PC-9 (cell line): ENCODE data around the gene SEC14L1. TPM values are rescaled to one million over a fixed set of nuclear protein-coding genes. Genes with fewer than 3 reads are reported as not detected.
A peak's percentile ranks its signal among the peaks of the same experiment; 100 is the strongest.

Experiments
- BruUV-seq: library from RNA; stranded (reverse); fragments of 400-500 nt; replicated peaks from 2 replicates; lab custom pipeline; 2021; lab: Mats Ljungman, UMichigan
- CTCF ChIA-PET: fragments of 300-600 bp; sonication (Branson Sonifier 250); formaldehyde crosslinking; loops from one replicate; lab custom pipeline; 2022; ENCODE audit warnings: antibody characterized with exemption; lab: Charles Lee
- POLR2A ChIA-PET: fragments of 300-600 bp; sonication (Branson Sonifier 250); formaldehyde crosslinking; loops from one replicate; lab custom pipeline; 2022; ENCODE audit warnings: antibody characterized with exemption; ENCODE audit not compliant: unreplicated experiment; lab: Charles Lee
- DNase-seq, 2 experiments: peaks; one replicate each; pipeline versions ENCODE4 v3.0.0 to v3.0.0-alpha.2; 2015 to 2022; ENCODE audit warnings: mixed read lengths in 1 of 2
- H2AFZ ChIP-seq: fragments of 200-600 bp; sonication (generic); 2 replicates; pipeline ENCODE4 v1.8.1; 2017; ENCODE audit warnings: antibody characterized with exemption
- H3F3A ChIP-seq: fragments of 200-600 bp; sonication (generic); 2 replicates; pipeline ENCODE4 v1.8.1; 2017; ENCODE audit warnings: antibody characterized with exemption, mild to moderate bottlenecking, low read depth; ENCODE audit not compliant: insufficient read depth
- H3K27ac ChIP-seq: fragments of 200-600 bp; sonication (generic); 2 replicates; pipeline ENCODE4 v1.6.1; 2016; ENCODE audit warnings: mixed run types
- H3K27me3 ChIP-seq: fragments of 200-600 bp; sonication (generic); 2 replicates; pipeline ENCODE4 v1.6.1; 2016; ENCODE audit warnings: low read depth, mixed run types; ENCODE audit not compliant: insufficient read depth
- H3K36me3 ChIP-seq: fragments of 200-600 bp; sonication (generic); 2 replicates; pipeline ENCODE4 v1.6.1; 2016; ENCODE audit warnings: low read depth, mixed run types
- H3K4me1 ChIP-seq: fragments of 200-600 bp; sonication (generic); replicated peaks from 2 replicates; pipeline ENCODE4 v1.6.1; 2016; ENCODE audit warnings: mixed run types; ENCODE audit not compliant: insufficient read depth
- H3K4me2 ChIP-seq: fragments of 200-600 bp; sonication (generic); 2 replicates; pipeline ENCODE4 v1.6.1; 2017; ENCODE audit warnings: mixed run types
- H3K4me3 ChIP-seq: fragments of 200-600 bp; sonication (generic); 2 replicates; pipeline ENCODE4 v1.6.1; 2016; ENCODE audit warnings: mixed run types
- H3K79me2 ChIP-seq: fragments of 200-600 bp; sonication (generic); 2 replicates; pipeline ENCODE4 v1.6.1; 2017; ENCODE audit warnings: low read depth, mixed run types
- H3K9me2 ChIP-seq: fragments of 200-600 bp; sonication (generic); 2 replicates; pipeline ENCODE4 v1.8.1; 2017; ENCODE audit warnings: mild to moderate bottlenecking; ENCODE audit not compliant: insufficient read depth
- H3K9me3 ChIP-seq: fragments of 200-600 bp; sonication (generic); 2 replicates; pipeline ENCODE4 v1.8.1; 2016; ENCODE audit warnings: low read depth; ENCODE audit not compliant: insufficient read depth
- H4K20me1 ChIP-seq: fragments of 200-600 bp; sonication (generic); 2 replicates; pipeline ENCODE4 v1.8.1; 2017; ENCODE audit not compliant: insufficient read depth
- CTCF ChIP-seq: fragments of 200-600 bp; sonication (generic); conservative IDR thresholded peaks from 2 replicates; pipeline ENCODE4 v1.6.1; 2017; ENCODE audit warnings: mixed run types, antibody characterized with exemption, mild to moderate bottlenecking, moderate library complexity
- EZH2 ChIP-seq: fragments of 200-600 bp; sonication (generic); IDR thresholded peaks from 2 replicates; pipeline ENCODE4 v1.8.0; 2017; ENCODE audit warnings: antibody characterized with exemption, low read depth
- intact Hi-C: fragments of 100-400 bp; cut with micrococcal nuclease; formaldehyde crosslinking; loops from one replicate; pipeline ENCODE4 v1.10.0; 2022; ENCODE audit not compliant: unreplicated experiment
- total RNA-seq: library from RNA; stranded (reverse); gene quantifications from 2 replicates; pipeline ENCODE4 v1.2.3, GENCODE V29; 2021

SEC14L1 gene
- total RNA-seq, 1 experiment from 2014 or later = 83.1 TPM

- ChIA-PET POLR2A (no interaction called here), CTCF (no interaction called here)
- Histone ChIP-seq H3F3A (peaks cover 25% of the 10 kb centered on the region), H3K4me2 (peak overlapping the region; percentile 91; the same call in 1 of the 2 replicates), H3K27me3 (no peaks in the 10 kb centered on the region), H3K79me2 (peaks cover 25% of the 10 kb centered on the region), H3K4me3 (peak overlapping the region; percentile 28; the same call in 1 of the 2 replicates), H3K9me2 (no peaks in the 10 kb centered on the region), H2AFZ (no peak overlapping the region), H3K36me3 (no peaks in the 10 kb centered on the region), H3K9me3 (no peaks in the 10 kb centered on the region), H4K20me1 (peaks cover 3% of the 10 kb centered on the region; the same call in 1 of the 2 replicates), H3K4me1 (peaks cover 23% of the 10 kb centered on the region), H3K27ac (no peak overlapping the region)
- BruUV-seq = no TSS peak
- DNase-seq = no peak
- intact Hi-C loops = no loop called here
- TF ChIP-seq EZH2 = no peak
- TF ChIP-seq CTCF = no peak
These were observed 115.9 kb downstream of the SEC14L1 start for GRCh38 chr17:77256710-77257109.

- no peak overlapping the region for H3K27ac ChIP-seq
- TF ChIP-seq CTCF = no peak
- no peak for TF ChIP-seq EZH2
- intact Hi-C loops = no loop called here
- H3K36me3 ChIP-seq = no peaks in the 10 kb centered on the region
- no TSS peak for BruUV-seq
- H3K4me2 ChIP-seq = no peak overlapping the region
- CTCF ChIA-PET = no interaction called here
- H3K27me3 ChIP-seq = no peaks in the 10 kb centered on the region
- H2AFZ ChIP-seq = no peak overlapping the region
- no peaks in the 10 kb centered on the region for H3K9me2 ChIP-seq
- H3F3A ChIP-seq = peaks cover 25% of the 10 kb centered on the region
- no peak for DNase-seq
- H4K20me1 ChIP-seq = peaks cover 3% of the 10 kb centered on the region; the same call in 1 of the 2 replicates
- peaks cover 23% of the 10 kb centered on the region for H3K4me1 ChIP-seq
- POLR2A ChIA-PET = no interaction called here
- no peaks in the 10 kb centered on the region for H3K9me3 ChIP-seq
- no peak overlapping the region for H3K4me3 ChIP-seq
- peaks cover 25% of the 10 kb centered on the region for H3K79me2 ChIP-seq
These were observed 116.4 kb downstream of the SEC14L1 start for GRCh38 chr17:77257169-77257568.

GRCh38 chr17:77257596-77258458, 117.1 kb downstream of the SEC14L1 start:
- TF ChIP-seq CTCF = no peak
- no peak for TF ChIP-seq EZH2
- Histone ChIP-seq H3K27ac (no peak overlapping the region), H3K4me1 (peaks cover 18% of the 10 kb centered on the region), H3K27me3 (no peaks in the 10 kb centered on the region), H3F3A (peaks cover 21% of the 10 kb centered on the region), H3K4me2 (no peak overlapping the region), H2AFZ (no peak overlapping the region), H4K20me1 (peaks cover 3% of the 10 kb centered on the region; the same call in 1 of the 2 replicates), H3K36me3 (no peaks in the 10 kb centered on the region), H3K9me3 (no peaks in the 10 kb centered on the region), H3K79me2 (peaks cover 23% of the 10 kb centered on the region), H3K9me2 (no peaks in the 10 kb centered on the region), H3K4me3 (no peak overlapping the region)
- CTCF ChIA-PET = no interaction called here
- BruUV-seq = no TSS peak
- POLR2A ChIA-PET = no interaction called here
- intact Hi-C loops = no loop called here
- DNase-seq = no peak
